Neural progenitor cell (in vitro differentiated cells): ENCODE data around the gene MYBPHL.

Experiments
- CTCF ChIP-seq: fragments of 200-600 bp; sonication (generic); IDR thresholded peaks from 2 replicates; pipeline ENCODE4 v1.5.1; 2017; ENCODE audit warnings: antibody characterized with exemption, mild to moderate bottlenecking
- EZH2 ChIP-seq: fragments of 200-600 bp; sonication (generic); IDR thresholded peaks from 2 replicates; pipeline ENCODE4 v1.6.1; 2017; ENCODE audit warnings: antibody characterized with exemption, mild to moderate bottlenecking, moderate library complexity
- EZH2phosphoT487 ChIP-seq: fragments of 200-600 bp; sonication (generic); IDR thresholded peaks from 2 replicates; pipeline ENCODE4 v1.6.1; 2017; ENCODE audit warnings: antibody characterized with exemption

GRCh38 chr1:109338091-109338490 lies 31.3 kb upstream of the MYBPHL start:
- TF ChIP-seq CTCF (no peak), EZH2 (no peak), EZH2phosphoT487 (no peak)
